SK-N-MC (cell line): ENCODE measurements around the gene MX1.

Source experiments
- DNase-seq: peaks from one replicate; pipeline ENCODE4 v3.0.0-alpha.2; 2011; ENCODE audit warnings: low read depth, low spot score
- H3K27ac ChIP-seq: fragments of 200-600 bp; sonication (generic); 2 replicates; pipeline ENCODE4 v1.5.1; 2016; ENCODE audit warnings: mixed run types
- H3K36me3 ChIP-seq: fragments of 200-600 bp; sonication (generic); 2 replicates; pipeline ENCODE4 v1.6.1; 2017; ENCODE audit warnings: antibody characterized with exemption, low read length, mixed read lengths; ENCODE audit not compliant: insufficient read depth
- H3K4me3 ChIP-seq: fragments of 200-600 bp; sonication (generic); 2 replicates; pipeline ENCODE4 v1.5.1; 2016
- H3K9ac ChIP-seq: fragments of 200-600 bp; sonication (generic); 2 replicates; pipeline ENCODE4 v1.8.0; 2017; ENCODE audit warnings: mixed run types, mixed read lengths; ENCODE audit not compliant: insufficient read length
- H3K9me3 ChIP-seq: fragments of 200-600 bp; sonication (generic); 2 replicates; pipeline ENCODE4 v1.6.1; 2017; ENCODE audit warnings: low read depth, mild to moderate bottlenecking, antibody characterized with exemption, low read length, moderate library complexity, mixed read lengths
- EZH2 ChIP-seq: fragments of 200-600 bp; sonication (generic); IDR thresholded peaks from one replicate; pipeline ENCODE4 v1.6.1; 2017; ENCODE audit warnings: antibody characterized with exemption
- FOXP2 ChIP-seq: optimal IDR thresholded peaks from 2 replicates; pipeline ENCODE3; 2011; ENCODE audit warnings: mild to moderate bottlenecking, moderate library complexity; ENCODE audit not compliant: insufficient read depth; ENCODE audit errors: extremely low read length, control extremely low read depth
- POLR2AphosphoS5 ChIP-seq: IDR thresholded peaks from 2 replicates; pipeline ENCODE4 v1.6.1; 2012; ENCODE audit warnings: mild to moderate bottlenecking, low read depth, low read length, borderline replicate concordance

The MX1 gene

DNA sequence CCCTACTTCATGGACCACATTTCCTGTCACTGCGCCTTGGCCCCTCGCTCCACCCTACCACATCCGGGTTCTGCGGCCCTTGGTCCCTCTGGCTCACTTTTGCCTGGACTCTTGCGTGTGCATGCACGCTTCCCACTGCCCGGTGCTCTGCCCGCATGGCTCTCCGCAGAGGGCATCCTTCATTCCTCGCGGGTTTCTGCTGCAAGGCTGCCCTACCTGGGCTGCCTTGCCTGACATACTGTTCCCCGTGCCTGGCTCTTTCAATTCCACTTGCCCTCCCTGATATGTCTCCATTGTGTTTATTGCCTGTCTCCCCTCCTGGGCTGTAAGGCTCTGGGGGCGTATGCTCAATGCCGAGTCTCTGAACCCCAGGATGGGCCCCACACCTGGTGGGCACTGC is 37.8 kb upstream of the MX1 start:
- TF ChIP-seq FOXP2 (no peak), EZH2 (no peak), POLR2AphosphoS5 (no peak)
- no peak overlapping the region for H3K4me3 ChIP-seq
- DNase-seq, result no peak
- H3K9ac ChIP-seq, result no peak overlapping the region
- no peaks in the 10 kb centered on the region for H3K36me3 ChIP-seq
- no peaks in the 10 kb centered on the region for H3K9me3 ChIP-seq
- H3K27ac ChIP-seq, result no peak overlapping the region

DNA sequence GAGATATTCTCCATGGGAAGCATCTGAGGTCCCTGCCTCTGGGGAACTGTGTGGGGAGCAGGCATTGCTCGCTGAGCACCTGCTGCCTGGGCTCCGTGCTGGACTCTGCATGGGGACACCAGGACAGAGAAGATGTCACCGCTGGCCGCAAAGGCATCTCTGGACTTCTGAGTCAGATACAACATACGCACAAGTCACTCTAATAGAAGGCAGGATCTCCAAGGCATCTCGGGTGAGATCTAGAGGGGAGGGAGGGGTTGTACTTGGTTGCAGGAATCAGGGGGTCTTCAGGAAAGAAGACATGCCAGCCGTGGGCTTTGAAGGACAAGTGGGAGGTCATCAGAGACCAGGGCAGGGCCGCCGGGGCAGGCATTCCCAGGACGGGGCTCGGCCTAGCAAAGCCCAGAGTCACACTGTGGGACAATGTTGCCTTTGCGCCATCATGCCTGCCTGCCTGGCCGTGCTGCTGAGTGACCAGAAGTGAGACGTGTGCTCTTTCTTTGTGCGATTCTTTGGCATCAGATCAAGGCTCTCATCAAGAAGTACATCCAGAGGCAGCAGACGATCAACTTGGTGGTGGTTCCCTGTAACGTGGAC is 35.9 kb upstream of the MX1 start:
- TF ChIP-seq EZH2 (no peak), FOXP2 (no peak), POLR2AphosphoS5 (no peak)
- no peaks in the 10 kb centered on the region for H3K36me3 ChIP-seq
- no peak overlapping the region for H3K9ac ChIP-seq
- no peak for DNase-seq
- no peak overlapping the region for H3K27ac ChIP-seq
- H3K4me3 ChIP-seq, result no peak overlapping the region
- no peaks in the 10 kb centered on the region for H3K9me3 ChIP-seq

DNA sequence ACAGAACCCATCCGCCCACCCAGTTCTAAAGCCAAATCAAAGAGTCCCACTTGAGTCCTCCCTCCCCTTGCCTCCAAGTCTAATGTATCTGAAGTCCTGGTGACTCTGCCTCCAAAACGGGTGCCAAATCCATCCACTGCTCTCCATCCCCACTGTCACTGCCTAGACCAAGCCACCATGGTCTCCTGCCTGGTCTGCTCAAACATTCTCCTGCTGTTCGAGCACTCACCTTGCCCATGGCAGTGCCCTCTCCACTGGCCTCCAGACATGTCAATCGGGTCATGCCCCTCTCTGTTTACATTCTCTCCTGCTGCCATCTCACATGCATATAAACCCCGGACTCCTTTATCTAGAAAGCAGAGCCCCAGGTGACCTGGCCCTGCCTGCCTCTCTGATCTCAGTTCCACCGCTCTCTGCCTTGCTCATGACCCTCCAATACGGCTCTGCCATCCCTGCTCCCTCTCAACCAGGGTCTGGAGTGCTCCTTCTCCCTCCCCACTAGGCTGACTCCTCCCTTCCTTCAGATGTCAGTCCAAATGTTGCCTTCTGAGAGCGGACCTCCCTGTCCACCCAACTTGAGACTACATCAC is 32.1 kb upstream of the MX1 start:
- Histone ChIP-seq H3K27ac (no peak overlapping the region), H3K9ac (no peak overlapping the region), H3K4me3 (no peak overlapping the region), H3K9me3 (no peaks in the 10 kb centered on the region), H3K36me3 (no peaks in the 10 kb centered on the region)
- TF ChIP-seq FOXP2 (no peak), EZH2 (no peak), POLR2AphosphoS5 (no peak)
- DNase-seq, result no peak

DNA sequence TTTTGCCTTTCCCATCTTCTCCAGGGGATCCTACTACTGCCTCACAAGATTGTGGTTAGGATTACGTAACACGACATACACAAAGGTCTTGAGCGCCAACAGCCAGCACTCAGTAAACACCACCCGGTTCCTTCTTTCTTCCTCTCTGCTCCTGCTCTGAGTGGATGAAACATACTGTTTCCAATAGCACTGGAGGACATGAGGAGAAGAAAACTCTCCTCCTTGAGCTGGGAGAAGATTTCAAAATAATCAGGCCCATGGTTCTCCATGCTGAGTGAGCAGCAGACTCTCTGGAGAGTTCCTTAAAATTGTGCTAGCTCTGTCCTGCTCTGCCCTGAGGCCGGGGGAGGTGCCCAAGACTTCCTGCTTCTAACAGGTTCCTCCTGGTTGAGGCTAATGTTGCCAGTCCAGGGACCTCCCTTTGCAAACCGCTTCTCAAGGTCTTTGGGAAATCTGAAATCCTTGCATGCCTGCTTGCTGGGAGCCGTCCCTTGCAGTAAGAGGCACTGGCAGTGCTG is 29.4 kb upstream of the MX1 start:
- peak overlapping the region; percentile 81 for H3K27ac ChIP-seq
- TF ChIP-seq POLR2AphosphoS5 (no peak), FOXP2 (peak; percentile 64)
- peak; percentile 35 for DNase-seq

DNA sequence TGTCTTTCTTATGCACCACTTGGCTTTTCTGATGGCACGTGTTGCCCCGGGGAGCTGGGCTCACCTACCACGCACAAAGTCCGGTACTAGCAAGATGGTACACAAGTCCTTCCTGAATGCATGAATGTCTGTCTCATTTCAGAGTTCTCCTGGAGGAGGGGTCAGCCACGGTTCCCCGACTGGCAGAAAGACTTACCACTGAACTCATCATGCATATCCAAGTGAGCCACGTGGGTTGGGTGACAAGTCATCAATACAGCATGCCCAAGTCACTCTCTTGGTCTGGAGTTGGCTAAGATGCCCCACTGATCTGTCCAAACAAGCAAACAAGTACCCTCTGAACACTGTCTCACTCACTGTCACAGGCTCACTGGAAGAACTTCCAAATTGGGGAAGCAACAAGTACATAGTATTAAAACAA is 28.6 kb upstream of the MX1 start:
- no peaks in the 10 kb centered on the region for H3K9me3 ChIP-seq
- no peak overlapping the region for H3K9ac ChIP-seq
- H3K36me3 ChIP-seq, result no peaks in the 10 kb centered on the region
- H3K4me3 ChIP-seq, result no peak overlapping the region
- DNase-seq, result no peak
- no peak overlapping the region for H3K27ac ChIP-seq
- TF ChIP-seq EZH2 (no peak), FOXP2 (no peak), POLR2AphosphoS5 (no peak)

More for the DNA sequence above, 29.4 kb upstream of the MX1 start:
- Histone ChIP-seq H3K9me3 (no peaks in the 10 kb centered on the region), H3K4me3 (peak overlapping the region; percentile 60), H3K36me3 (no peaks in the 10 kb centered on the region), H3K9ac (peak overlapping the region; percentile 28)

DNA sequence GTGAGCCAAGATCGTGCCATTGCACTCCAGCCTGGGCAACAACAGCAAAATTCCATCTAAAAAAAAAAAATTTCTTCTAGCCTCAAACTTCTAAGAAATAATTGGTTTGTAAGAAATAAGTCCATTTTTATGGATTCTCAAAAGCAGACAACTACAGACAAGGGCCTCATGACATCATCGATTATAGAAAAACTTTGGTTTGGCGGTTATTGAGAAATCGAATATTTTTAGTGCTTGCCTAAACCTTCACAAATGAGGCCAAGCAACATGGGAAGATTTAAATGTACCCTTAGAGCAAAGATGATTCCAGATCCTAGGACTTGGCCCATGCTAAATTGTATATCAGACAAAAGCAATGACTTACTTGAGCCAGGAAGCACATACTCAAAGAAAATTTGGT is 27.8 kb upstream of the MX1 start:
- TF ChIP-seq EZH2 (no peak), FOXP2 (no peak), POLR2AphosphoS5 (no peak)
- Histone ChIP-seq H3K9ac (no peak overlapping the region), H3K36me3 (no peaks in the 10 kb centered on the region), H3K27ac (no peak overlapping the region), H3K9me3 (no peaks in the 10 kb centered on the region), H3K4me3 (no peak overlapping the region)
- no peak for DNase-seq

DNA sequence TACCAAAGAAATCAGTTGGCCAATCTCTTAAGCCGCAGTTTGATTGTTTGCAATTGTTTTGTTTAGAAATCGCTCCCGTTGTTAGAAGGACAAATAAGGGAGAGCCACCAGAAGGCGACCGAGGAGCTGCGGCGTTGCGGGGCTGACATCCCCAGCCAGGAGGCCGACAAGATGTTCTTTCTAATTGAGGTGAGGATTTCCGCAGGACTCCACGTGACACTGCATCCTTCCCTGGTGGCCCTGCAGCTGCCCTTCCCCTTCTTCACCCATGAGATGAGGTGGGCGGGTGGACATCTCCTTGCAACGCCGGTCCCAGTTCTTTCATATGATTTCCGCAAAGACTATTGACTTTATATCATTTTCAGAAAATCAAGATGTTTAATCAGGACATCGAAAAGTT is 27.2 kb upstream of the MX1 start:
- DNase-seq, result no peak
- no peaks in the 10 kb centered on the region for H3K9me3 ChIP-seq
- no peak overlapping the region for H3K9ac ChIP-seq
- no peak overlapping the region for H3K27ac ChIP-seq
- TF ChIP-seq POLR2AphosphoS5, result no peak
- no peak for TF ChIP-seq FOXP2
- TF ChIP-seq EZH2, result no peak
- H3K4me3 ChIP-seq, result no peak overlapping the region
- no peaks in the 10 kb centered on the region for H3K36me3 ChIP-seq

DNA sequence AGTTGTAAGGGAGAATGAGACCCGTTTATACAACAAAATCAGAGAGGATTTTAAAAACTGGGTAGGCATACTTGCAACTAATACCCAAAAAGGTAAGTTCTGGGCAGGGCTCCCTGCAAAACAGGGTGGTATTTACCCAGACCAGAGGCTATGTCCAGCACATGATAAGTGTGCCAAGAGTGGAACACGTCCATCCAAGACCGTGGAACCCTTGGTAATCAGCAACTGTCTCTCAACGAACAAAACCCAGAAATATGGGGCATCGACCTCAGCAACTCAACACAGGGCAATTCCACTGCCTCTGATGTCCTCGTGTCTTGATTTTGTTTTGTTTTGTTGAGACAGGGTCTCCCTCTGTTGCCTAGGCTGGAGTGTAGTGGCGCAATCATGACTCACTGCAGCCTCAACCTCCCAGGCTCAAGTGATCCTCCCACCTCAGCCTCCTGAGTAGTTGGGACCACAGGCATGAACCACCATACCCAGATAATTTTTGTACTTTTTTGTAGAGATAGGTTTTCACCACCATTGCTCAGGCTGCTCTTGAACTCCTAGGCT is 26.7 kb upstream of the MX1 start:
- Histone ChIP-seq H3K27ac (no peak overlapping the region), H3K36me3 (no peaks in the 10 kb centered on the region), H3K9ac (no peak overlapping the region), H3K4me3 (no peak overlapping the region), H3K9me3 (no peaks in the 10 kb centered on the region)
- TF ChIP-seq EZH2, result no peak
- no peak for DNase-seq

DNA sequence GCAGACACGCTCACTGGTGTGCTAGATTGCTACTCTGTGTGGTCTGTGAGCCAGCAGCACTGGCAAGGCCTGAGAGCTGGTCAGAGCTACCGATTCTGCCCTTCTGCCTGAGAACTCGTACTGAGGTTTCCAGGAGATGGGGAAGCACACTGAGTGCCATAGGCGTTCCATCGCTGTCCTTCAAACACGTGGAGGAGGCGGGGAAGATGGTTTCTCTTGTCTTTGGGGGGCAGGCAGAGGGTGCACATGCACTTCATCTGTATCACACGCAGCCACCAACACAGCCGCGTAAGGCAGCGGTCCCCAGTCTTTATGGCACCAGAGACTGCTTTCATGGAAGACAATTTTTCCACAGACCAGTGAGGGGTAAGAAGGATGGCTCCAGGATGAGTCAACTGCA is 23.8 kb upstream of the MX1 start:
- no peak overlapping the region for H3K27ac ChIP-seq
- H3K9ac ChIP-seq, result no peak overlapping the region
- H3K36me3 ChIP-seq, result no peaks in the 10 kb centered on the region
- TF ChIP-seq EZH2 (no peak), FOXP2 (no peak), POLR2AphosphoS5 (no peak)
- DNase-seq, result no peak
- no peak overlapping the region for H3K4me3 ChIP-seq
- no peaks in the 10 kb centered on the region for H3K9me3 ChIP-seq
